ENCODE data around the gene ADAMTS8. TPM values are rescaled to one million over a fixed set of nuclear protein-coding genes. Genes with fewer than 3 reads are reported as not detected.

Gene ADAMTS8
- polyA plus RNA-seq, 3 donors: 2.7 to 2.8 (median 2.7) TPM

- DNase-seq (ENCODE audit: extremely low read depth in 1 of 11, low read depth in 9 of 11, low spot score in 4 of 11): peak in 4 of 11 donors; percentile 21 to 67 (median 58)
Observed at GRCh38 chr11:130383344-130384211, 44.8 kb downstream of the ADAMTS8 start.

- no peak for DNase-seq (ENCODE audit: extremely low read depth in 1 of 11, low read depth in 9 of 11, low spot score in 4 of 11)
Observed at GRCh38 chr11:130381317-130381716, 47.1 kb downstream of the ADAMTS8 start.

- DNase-seq (ENCODE audit: extremely low read depth in 1 of 11, low read depth in 9 of 11, low spot score in 4 of 11): no peak
Observed at GRCh38 chr11:130380778-130381177, 47.6 kb downstream of the ADAMTS8 start.

GRCh38 chr11:130379276-130379675, 49.1 kb downstream of the ADAMTS8 start:
- DNase-seq (ENCODE audit: extremely low read depth in 1 of 11, low read depth in 9 of 11, low spot score in 4 of 11): no peak

GRCh38 chr11:130370845-130371590, 57.4 kb downstream of the ADAMTS8 start:
- no peak for DNase-seq (ENCODE audit: extremely low read depth in 1 of 11, low read depth in 9 of 11, low spot score in 4 of 11)

- no peak for DNase-seq (ENCODE audit: extremely low read depth in 1 of 11, low read depth in 9 of 11, low spot score in 4 of 11)
Observed at GRCh38 chr11:130369713-130370112, 58.7 kb downstream of the ADAMTS8 start.

GRCh38 chr11:130369141-130369691, 59.2 kb downstream of the ADAMTS8 start:
- DNase-seq (ENCODE audit: extremely low read depth in 1 of 11, low read depth in 9 of 11, low spot score in 4 of 11): peak in 8 of 11 donors; percentile 36 to 78 (median 62)

GRCh38 chr11:130359419-130359818, 69.0 kb downstream of the ADAMTS8 start:
- no peak for DNase-seq (ENCODE audit: extremely low read depth in 1 of 11, low read depth in 9 of 11, low spot score in 4 of 11)

- no peak for DNase-seq (ENCODE audit: extremely low read depth in 1 of 11, low read depth in 9 of 11, low spot score in 4 of 11)
Observed at GRCh38 chr11:130358398-130358797, 70.0 kb downstream of the ADAMTS8 start.

Other genes starting within 250 kb of the ADAMTS8 start
- 10 to 100 TPM; 51.2 to 64.0 (median 63.3) TPM for gene ZBTB44, start 113.7 kb downstream of the ADAMTS8 start, polyA plus RNA-seq (ENCODE audit: insufficient read length in 3 of 3)
- gene ADAMTS15, start 20.0 kb upstream of the ADAMTS8 start, polyA plus RNA-seq (ENCODE audit: insufficient read length in 3 of 3): 10 to 100 TPM; 54.9 to 66.0 (median 65.2) TPM

Data from renal cortex interstitium (tissue), 11 donors.